Measurements from ENCODE around the gene PRSS21. TPM values are rescaled to one million over a fixed set of nuclear protein-coding genes. Genes with fewer than 3 reads are reported as not detected.
A peak's percentile ranks its signal among the peaks of the same experiment; 100 is the strongest.

Gene PRSS21
- total RNA-seq, 2 experiments from 2014 or later = not detected

DNA sequence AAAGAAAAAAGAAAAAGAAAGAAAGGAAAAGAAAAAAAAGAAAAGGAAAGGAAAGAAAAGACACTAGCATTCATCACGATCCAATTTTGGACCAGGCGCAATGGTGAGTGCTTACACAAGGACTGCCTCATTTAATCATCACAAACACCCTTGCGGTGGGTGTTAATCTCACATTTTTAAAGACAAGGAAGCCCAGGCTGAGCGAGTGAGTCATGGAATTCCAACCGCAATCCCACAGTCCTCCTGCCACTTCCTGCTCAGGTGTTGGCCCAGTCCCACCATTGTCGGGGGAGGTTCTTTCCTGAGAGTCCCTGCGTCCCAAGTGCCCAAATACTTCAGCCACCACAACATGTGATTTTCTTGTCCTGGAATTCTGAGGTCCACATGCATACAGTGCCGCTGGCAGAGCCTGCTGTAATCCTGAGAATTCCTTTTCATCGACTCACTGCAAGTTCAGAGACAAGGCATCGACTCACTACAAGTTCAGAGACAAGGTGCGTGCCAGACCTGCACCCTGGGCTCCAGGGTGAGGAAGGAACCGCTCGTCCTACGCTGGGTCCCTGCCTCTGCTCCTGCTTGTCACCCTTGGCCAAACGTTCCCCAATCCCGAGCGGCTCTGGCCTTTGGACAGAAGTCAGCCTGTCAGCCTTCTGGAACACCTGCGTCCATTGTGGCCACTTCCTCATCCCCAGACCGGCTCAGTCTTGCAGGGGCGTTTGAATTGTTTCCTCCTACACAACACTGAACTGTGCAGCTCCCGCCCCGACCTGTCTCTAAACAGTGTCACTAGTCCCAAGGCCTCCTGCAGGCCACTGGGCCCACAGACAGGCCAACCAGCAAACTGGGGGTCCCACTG, 18.8 kb downstream of the PRSS21 start:
- CTCF ChIA-PET = no interaction called here
- no peaks in the 10 kb centered on the region for H3K9me3 ChIP-seq (ENCODE audit: control insufficient read depth in 1 of 2, insufficient read depth in 1 of 2, low read length in 2 of 2)
- H3K4me3 Mint-ChIP-seq = no peak overlapping the region
- POLR2A ChIA-PET = no interaction called here
- no peak for ATAC-seq (ENCODE audit: poor library complexity)
- H3K36me3 ChIP-seq (ENCODE audit: insufficient read depth, low read length) = no peaks in the 10 kb centered on the region
- no peak overlapping the region for H3K27ac ChIP-seq (ENCODE audit: low read depth in 1 of 2, low read length in 2 of 2)
- DNase-seq = no peak
- H3K9me3 Mint-ChIP-seq = no peaks in the 10 kb centered on the region
- H3K27me3 ChIP-seq (ENCODE audit: control insufficient read depth in 1 of 2, insufficient read depth in 2 of 2, low read length in 2 of 2) = no peaks in the 10 kb centered on the region
- no peak overlapping the region for H3K4me3 ChIP-seq (ENCODE audit: low read length)
- TF ChIP-seq, protein P1, sequence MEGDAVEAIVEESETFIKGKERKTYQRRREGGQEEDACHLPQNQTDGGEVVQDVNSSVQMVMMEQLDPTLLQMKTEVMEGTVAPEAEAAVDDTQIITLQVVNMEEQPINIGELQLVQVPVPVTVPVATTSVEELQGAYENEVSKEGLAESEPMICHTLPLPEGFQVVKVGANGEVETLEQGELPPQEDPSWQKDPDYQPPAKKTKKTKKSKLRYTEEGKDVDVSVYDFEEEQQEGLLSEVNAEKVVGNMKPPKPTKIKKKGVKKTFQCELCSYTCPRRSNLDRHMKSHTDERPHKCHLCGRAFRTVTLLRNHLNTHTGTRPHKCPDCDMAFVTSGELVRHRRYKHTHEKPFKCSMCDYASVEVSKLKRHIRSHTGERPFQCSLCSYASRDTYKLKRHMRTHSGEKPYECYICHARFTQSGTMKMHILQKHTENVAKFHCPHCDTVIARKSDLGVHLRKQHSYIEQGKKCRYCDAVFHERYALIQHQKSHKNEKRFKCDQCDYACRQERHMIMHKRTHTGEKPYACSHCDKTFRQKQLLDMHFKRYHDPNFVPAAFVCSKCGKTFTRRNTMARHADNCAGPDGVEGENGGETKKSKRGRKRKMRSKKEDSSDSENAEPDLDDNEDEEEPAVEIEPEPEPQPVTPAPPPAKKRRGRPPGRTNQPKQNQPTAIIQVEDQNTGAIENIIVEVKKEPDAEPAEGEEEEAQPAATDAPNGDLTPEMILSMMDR (IDR thresholded peaks at IDR 0.05) = no peak
- no peaks in the 10 kb centered on the region for H3K36me3 Mint-ChIP-seq (ENCODE audit: low read depth)
- no peak overlapping the region for H3K27ac Mint-ChIP-seq
- peaks cover 17% of the 10 kb centered on the region for H3K27me3 Mint-ChIP-seq
- peaks cover 20% of the 10 kb centered on the region for H3K4me1 Mint-ChIP-seq (ENCODE audit: low read depth)
- intact Hi-C loops (cut with DNase I, micrococcal nuclease) = no loop called here
- peaks cover 26% of the 10 kb centered on the region for H3K4me1 ChIP-seq (ENCODE audit: insufficient read depth, low read length)

- Mint-ChIP-seq H3K4me3 (no peak overlapping the region), H3K36me3 (ENCODE audit: low read depth) (no peaks in the 10 kb centered on the region), H3K27me3 (peaks cover 13% of the 10 kb centered on the region), H3K9me3 (no peaks in the 10 kb centered on the region), H3K27ac (no peak overlapping the region), H3K4me1 (ENCODE audit: low read depth) (peaks cover 26% of the 10 kb centered on the region)
- intact Hi-C loops (cut with DNase I, micrococcal nuclease) = no loop called here
- no peak for DNase-seq
- ChIA-PET CTCF (no interaction called here), POLR2A (no interaction called here)
- no peak overlapping the region for H3K4me3 ChIP-seq (ENCODE audit: low read length)
- no peaks in the 10 kb centered on the region for H3K36me3 ChIP-seq (ENCODE audit: insufficient read depth, low read length)
- H3K27me3 ChIP-seq (ENCODE audit: control insufficient read depth in 1 of 2, insufficient read depth in 2 of 2, low read length in 2 of 2) = no peaks in the 10 kb centered on the region
- H3K27ac ChIP-seq (ENCODE audit: low read depth in 1 of 2, low read length in 2 of 2) = no peak overlapping the region
- H3K4me1 ChIP-seq (ENCODE audit: insufficient read depth, low read length) = peaks cover 36% of the 10 kb centered on the region
- H3K9me3 ChIP-seq (ENCODE audit: control insufficient read depth in 1 of 2, insufficient read depth in 1 of 2, low read length in 2 of 2) = no peaks in the 10 kb centered on the region
- ATAC-seq (ENCODE audit: poor library complexity) = no peak
- TF ChIP-seq, protein P1 (IDR thresholded peaks at IDR 0.05) = no peak
Observed at GRCh38 chr16:2836646-2837508, 19.8 kb downstream of the PRSS21 start.

- TF ChIP-seq, protein P1 (IDR thresholded peaks at IDR 0.05) = peak; percentile 51
- no peaks in the 10 kb centered on the region for H3K36me3 ChIP-seq (ENCODE audit: insufficient read depth, low read length)
- no peak overlapping the region for H3K4me3 ChIP-seq (ENCODE audit: low read length)
- H3K27ac Mint-ChIP-seq = peak overlapping the region; percentile 33
- H3K27me3 Mint-ChIP-seq = peaks cover 8% of the 10 kb centered on the region
- peak in 12 of 14 experiments; percentile 28 to 81 (median 52) for DNase-seq
- ChIA-PET CTCF (interaction anchor here (0.6 to 1.9 kb wide), 10 partner anchors 25 to 88 kb away, joined by 3 to 27 read pairs (median 3); no protein-coding TSS in a partner anchor), POLR2A (no interaction called here)
- no peak overlapping the region for H3K27ac ChIP-seq (ENCODE audit: low read depth in 1 of 2, low read length in 2 of 2)
- peaks cover 0 to 9% of the 10 kb centered on the region in 2 experiments for H3K9me3 ChIP-seq (ENCODE audit: control insufficient read depth in 1 of 2, insufficient read depth in 1 of 2, low read length in 2 of 2)
- peak; percentile 72 for ATAC-seq (ENCODE audit: poor library complexity)
- no peaks in the 10 kb centered on the region for H3K27me3 ChIP-seq (ENCODE audit: control insufficient read depth in 1 of 2, insufficient read depth in 2 of 2, low read length in 2 of 2)
- intact Hi-C loops (cut with DNase I, micrococcal nuclease) = loop anchor here (1.0 kb wide), 3 partner anchors 29 to 88 kb away; no protein-coding TSS in a partner anchor
- no peaks in the 10 kb centered on the region for H3K36me3 Mint-ChIP-seq (ENCODE audit: low read depth)
- H3K4me1 Mint-ChIP-seq (ENCODE audit: low read depth) = peaks cover 32% of the 10 kb centered on the region
- H3K4me3 Mint-ChIP-seq = no peak overlapping the region
- H3K4me1 ChIP-seq (ENCODE audit: insufficient read depth, low read length) = peaks cover 46% of the 10 kb centered on the region
- no peaks in the 10 kb centered on the region for H3K9me3 Mint-ChIP-seq
Observed at GRCh38 chr16:2838928-2839327, 21.9 kb downstream of the PRSS21 start.
